ENCODE data around the gene DPM1. TPM values are rescaled to one million over a fixed set of nuclear protein-coding genes. Genes with fewer than 3 reads are reported as not detected.
"Not testable (repeated sequence)": the region's sequence is repeated elsewhere in the genome, so short reads cannot be mapped to it uniquely, and the experiment has no call there.

The DPM1 gene
- total RNA-seq, 1 experiment from 2014 or later = 83.2 TPM

- DNase-seq (ENCODE audit: low read depth) = peak; percentile 97
These were observed 21.8 kb upstream of the DPM1 start for GRCh38 chr20:50980071-50980681.

- DNase-seq (ENCODE audit: low read depth) = not testable (repeated sequence)
These were observed 20.2 kb upstream of the DPM1 start for GRCh38 chr20:50978533-50978932.

GRCh38 chr20:50977066-50978021, 19.0 kb upstream of the DPM1 start:
- no peak for DNase-seq (ENCODE audit: low read depth)

- DNase-seq (ENCODE audit: low read depth) = no peak
These were observed 17.5 kb upstream of the DPM1 start for GRCh38 chr20:50975701-50976330.

- no peak for DNase-seq (ENCODE audit: low read depth)
These were observed 11.6 kb upstream of the DPM1 start for GRCh38 chr20:50969912-50970311.

- DNase-seq (ENCODE audit: low read depth) = peak; percentile 72
These were observed 11.1 kb upstream of the DPM1 start for GRCh38 chr20:50969435-50969834.

- DNase-seq (ENCODE audit: low read depth) = no peak
These were observed 10.0 kb upstream of the DPM1 start for GRCh38 chr20:50968289-50968688.

GRCh38 chr20:50967586-50967985, 9.3 kb upstream of the DPM1 start:
- no peak for DNase-seq (ENCODE audit: low read depth)

- no peak for DNase-seq (ENCODE audit: low read depth)
These were observed 1.3 kb upstream of the DPM1 start for GRCh38 chr20:50959543-50960126.

- peak; percentile 90 for DNase-seq (ENCODE audit: low read depth)
These were observed 547 bp upstream of the DPM1 start, which contains the start of gene MOCS3 for GRCh38 chr20:50958615-50959542. Gene MOCS3 (plus strand): TSS chr20:50958818. CDS start chr20:50958843, 25 bp downstream.

- DNase-seq (ENCODE audit: low read depth) = no peak
These were observed 1.1 kb downstream of the DPM1 start for GRCh38 chr20:50957276-50957675.

GRCh38 chr20:50953821-50954220, 4.5 kb downstream of the DPM1 start:
- no peak for DNase-seq (ENCODE audit: low read depth)

- DNase-seq (ENCODE audit: low read depth) = no peak
These were observed 5.1 kb downstream of the DPM1 start for GRCh38 chr20:50953196-50953595.

- no peak for DNase-seq (ENCODE audit: low read depth)
These were observed 10.1 kb downstream of the DPM1 start for GRCh38 chr20:50948132-50948785.

GRCh38 chr20:50943069-50943468, 15.3 kb downstream of the DPM1 start:
- DNase-seq (ENCODE audit: low read depth) = no peak

GRCh38 chr20:50933589-50933988, 24.7 kb downstream of the DPM1 start:
- DNase-seq (ENCODE audit: low read depth) = no peak

GRCh38 chr20:50932691-50933280, 25.5 kb downstream of the DPM1 start:
- no peak for DNase-seq (ENCODE audit: low read depth)

GRCh38 chr20:50932016-50932485, 26.3 kb downstream of the DPM1 start:
- no peak for DNase-seq (ENCODE audit: low read depth)

GRCh38 chr20:50931306-50932015, 26.9 kb downstream of the DPM1 start, which contains the start of gene ADNP:
Gene ADNP (minus strand): TSS chr20:50931437. CDS start chr20:50903996, 27,441 bp downstream.
- DNase-seq (ENCODE audit: low read depth) = peak; percentile 90

Data from LHCN-M2 (cell line).